ENCODE results near the gene PIGP.

Gene PIGP

GRCh38 chr21:37082375-37082774 is 9.5 kb upstream of the PIGP start:
- H3K4me3 ChIP-seq (ENCODE audit: low read depth in 1 of 2, low read length in 1 of 2), result no peak overlapping the region
- H3K27ac ChIP-seq, result no peak overlapping the region
- TF ChIP-seq CTCF (IDR thresholded peaks at IDR 0.05), result no peak
- peaks cover 8 to 14% of the 10 kb centered on the region in 2 experiments for H3K4me1 ChIP-seq (ENCODE audit: control insufficient read depth in 1 of 2, insufficient read depth in 1 of 2, low read depth in 1 of 2, low read length in 1 of 2)
- H3K36me3 ChIP-seq, result no peaks in the 10 kb centered on the region
- H3K27me3 ChIP-seq, result no peaks in the 10 kb centered on the region
- H3K9me3 ChIP-seq, result no peaks in the 10 kb centered on the region

GRCh38 chr21:37079211-37079824 is 6.4 kb upstream of the PIGP start:
- H3K27me3 ChIP-seq, result no peaks in the 10 kb centered on the region
- no peak for TF ChIP-seq CTCF (IDR thresholded peaks at IDR 0.05)
- no peaks in the 10 kb centered on the region for H3K9me3 ChIP-seq
- H3K27ac ChIP-seq, result no peak overlapping the region
- no peak overlapping the region for H3K4me3 ChIP-seq (ENCODE audit: low read depth in 1 of 2, low read length in 1 of 2)
- no peaks in the 10 kb centered on the region for H3K36me3 ChIP-seq
- H3K4me1 ChIP-seq (ENCODE audit: control insufficient read depth in 1 of 2, insufficient read depth in 1 of 2, low read depth in 1 of 2, low read length in 1 of 2), result peaks cover 6 to 8% of the 10 kb centered on the region in 2 experiments

- Histone ChIP-seq H3K9me3 (no peaks in the 10 kb centered on the region), H3K4me3 (ENCODE audit: low read depth in 1 of 2, low read length in 1 of 2) (no peak overlapping the region), H3K4me1 (ENCODE audit: control insufficient read depth in 1 of 2, insufficient read depth in 1 of 2, low read depth in 1 of 2, low read length in 1 of 2) (peaks cover 8 to 14% of the 10 kb centered on the region in 2 experiments), H3K27me3 (no peaks in the 10 kb centered on the region), H3K27ac (no peak overlapping the region), H3K36me3 (no peaks in the 10 kb centered on the region)
- no peak for TF ChIP-seq CTCF (IDR thresholded peaks at IDR 0.05)
These were observed 4.5 kb upstream of the PIGP start for GRCh38 chr21:37077403-37077802.

GRCh38 chr21:37076087-37076850 is 3.4 kb upstream of the PIGP start:
- Histone ChIP-seq H3K4me3 (ENCODE audit: low read depth in 1 of 2, low read length in 1 of 2) (no peak overlapping the region), H3K9me3 (no peaks in the 10 kb centered on the region), H3K36me3 (no peaks in the 10 kb centered on the region), H3K27ac (no peak overlapping the region), H3K27me3 (no peaks in the 10 kb centered on the region), H3K4me1 (ENCODE audit: control insufficient read depth in 1 of 2, insufficient read depth in 1 of 2, low read depth in 1 of 2, low read length in 1 of 2) (peaks cover 15 to 21% of the 10 kb centered on the region in 2 experiments)
- no peak for TF ChIP-seq CTCF (IDR thresholded peaks at IDR 0.05)

GRCh38 chr21:37075214-37075770 is 2.4 kb upstream of the PIGP start:
- Histone ChIP-seq H3K9me3 (no peaks in the 10 kb centered on the region), H3K36me3 (no peaks in the 10 kb centered on the region), H3K4me1 (ENCODE audit: control insufficient read depth in 1 of 2, insufficient read depth in 1 of 2, low read depth in 1 of 2, low read length in 1 of 2) (peaks cover 15 to 21% of the 10 kb centered on the region in 2 experiments), H3K4me3 (ENCODE audit: low read depth in 1 of 2, low read length in 1 of 2) (no peak overlapping the region), H3K27me3 (no peaks in the 10 kb centered on the region), H3K27ac (no peak overlapping the region)
- TF ChIP-seq CTCF (IDR thresholded peaks at IDR 0.05), result no peak
